Tibial nerve (tissue), 4 donors: ENCODE measurements around the gene OR52A1. TPM values are rescaled to one million over a fixed set of nuclear protein-coding genes. Genes with fewer than 3 reads are reported as not detected.
"Not testable (repeated sequence)": the region's sequence is repeated elsewhere in the genome, so short reads cannot be mapped to it uniquely, and the experiment has no call there.

ENCODE experiments used
- DNase-seq, 2 donors: peaks; one replicate each; pipeline ENCODE4 v3.0.0-alpha.2; 2019; ENCODE audit warnings: low spot score in 2 of 2
- H3K27ac ChIP-seq, 4 donors: fragments of 200-600 bp; sonication (generic) in 3 of 4; one replicate each; pipeline ENCODE4 v1.5.1; 2017 to 2019; ENCODE audit warnings: mild to moderate bottlenecking in 1 of 4
- H3K27me3 ChIP-seq, 2 donors: fragments of 200-600 bp; sonication (generic) in 1 of 2; one replicate each; pipeline versions ENCODE4 v1.5.1 to v1.6.0; 2017 to 2019
- H3K36me3 ChIP-seq, 3 donors: fragments of 200-600 bp; sonication (generic); one replicate each; pipeline ENCODE4 v1.5.1; 2018 to 2019
- H3K4me1 ChIP-seq, 4 donors: fragments of 200-600 bp; sonication (generic) in 3 of 4; one replicate each; pipeline ENCODE4 v1.5.1; 2017 to 2019
- H3K4me3 ChIP-seq, 4 donors: fragments of 200-600 bp; sonication (generic) in 3 of 4; one replicate each; pipeline ENCODE4 v1.5.1; 2017 to 2019; ENCODE audit warnings: mild to moderate bottlenecking in 1 of 4, moderate library complexity in 1 of 4
- H3K9me3 ChIP-seq, 4 donors: fragments of 200-600 bp; sonication (generic) in 3 of 4; one replicate each; pipeline ENCODE4 v1.5.1; 2017 to 2019
- EP300 ChIP-seq, 2 donors: sonication (generic); formaldehyde crosslinking; IDR thresholded peaks; one replicate each; pipeline ENCODE4 v1.6.1; 2017; ENCODE audit warnings: antibody characterized with exemption in 2 of 2, mild to moderate bottlenecking in 1 of 2
- POLR2A ChIP-seq, 2 donors: fragments of 450-650 bp; IDR thresholded peaks; one replicate each; pipeline ENCODE4 v1.6.1; 2017; ENCODE audit warnings: antibody characterized with exemption in 2 of 2, mild to moderate bottlenecking in 2 of 2, moderate library complexity in 2 of 2
- WGBS, 2 donors: methylation state at CpG; one replicate each; pipeline ENCODE4 v1.1.5; 2018; 5-methylcytosine and 5-hydroxymethylcytosine counted together
- total RNA-seq, 4 donors: library from RNA; depleted of rRNA; stranded (reverse); fragments of >200 nt; gene quantifications; one replicate each; pipeline ENCODE4 v1.1.0, GENCODE V29; 2016
- TF ChIP-seq, protein P1 (sequence below), 5 experiments: fragments of 200-600 bp in 3 of 5; fragments of 450-650 bp in 2 of 5; sonication (generic) in 3 of 5; IDR thresholded peaks; one replicate each; pipeline ENCODE4 v1.5.1; 2016 to 2019; ENCODE audit warnings: antibody characterized with exemption in 5 of 5, mild to moderate bottlenecking in 3 of 5, moderate library complexity in 2 of 5

Gene OR52A1
- total RNA-seq, 4 donors from 2014 or later, result not detected

- Histone ChIP-seq H3K27me3 (no peaks in the 10 kb centered on the region), H3K4me3 (no peak overlapping the region), H3K27ac (no peak overlapping the region), H3K4me1 (no peaks in the 10 kb centered on the region), H3K36me3 (no peaks in the 10 kb centered on the region), H3K9me3 (no peaks in the 10 kb centered on the region)
- TF ChIP-seq, protein P1, sequence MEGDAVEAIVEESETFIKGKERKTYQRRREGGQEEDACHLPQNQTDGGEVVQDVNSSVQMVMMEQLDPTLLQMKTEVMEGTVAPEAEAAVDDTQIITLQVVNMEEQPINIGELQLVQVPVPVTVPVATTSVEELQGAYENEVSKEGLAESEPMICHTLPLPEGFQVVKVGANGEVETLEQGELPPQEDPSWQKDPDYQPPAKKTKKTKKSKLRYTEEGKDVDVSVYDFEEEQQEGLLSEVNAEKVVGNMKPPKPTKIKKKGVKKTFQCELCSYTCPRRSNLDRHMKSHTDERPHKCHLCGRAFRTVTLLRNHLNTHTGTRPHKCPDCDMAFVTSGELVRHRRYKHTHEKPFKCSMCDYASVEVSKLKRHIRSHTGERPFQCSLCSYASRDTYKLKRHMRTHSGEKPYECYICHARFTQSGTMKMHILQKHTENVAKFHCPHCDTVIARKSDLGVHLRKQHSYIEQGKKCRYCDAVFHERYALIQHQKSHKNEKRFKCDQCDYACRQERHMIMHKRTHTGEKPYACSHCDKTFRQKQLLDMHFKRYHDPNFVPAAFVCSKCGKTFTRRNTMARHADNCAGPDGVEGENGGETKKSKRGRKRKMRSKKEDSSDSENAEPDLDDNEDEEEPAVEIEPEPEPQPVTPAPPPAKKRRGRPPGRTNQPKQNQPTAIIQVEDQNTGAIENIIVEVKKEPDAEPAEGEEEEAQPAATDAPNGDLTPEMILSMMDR (IDR thresholded peaks at IDR 0.05), result no peak
- TF ChIP-seq EP300 (IDR thresholded peaks at IDR 0.05) (no peak), POLR2A (IDR thresholded peaks at IDR 0.05) (no peak)
- DNase-seq, result no peak
- 72 to 75% methylated on average over 3 of the region's 3 CpGs for WGBS, 2 donors
These were observed 754 bp downstream of the OR52A1 start for GRCh38 chr11:5153574-5154431.

DNA sequence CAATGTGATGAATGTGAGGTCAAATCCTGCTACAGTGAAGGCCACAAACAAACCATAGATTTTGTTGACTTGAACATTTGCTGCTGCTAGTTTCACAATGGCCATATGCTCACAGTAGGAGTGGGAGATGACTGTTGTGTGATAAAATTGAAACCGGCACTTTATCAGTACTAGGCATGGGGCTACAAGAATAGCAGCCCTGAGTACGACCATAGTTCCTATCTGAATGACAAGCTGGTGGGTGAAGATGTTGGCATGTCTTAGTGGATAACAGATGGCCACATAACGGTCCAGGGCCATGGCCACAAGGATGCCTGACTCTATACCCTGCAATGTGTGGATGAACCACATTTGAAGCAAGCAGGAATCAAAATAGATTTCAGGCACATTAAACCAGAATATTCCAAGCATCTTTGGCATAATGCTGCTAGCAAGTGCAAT is 2.8 kb downstream of the OR52A1 start:
- Histone ChIP-seq H3K36me3 (no peaks in the 10 kb centered on the region), H3K9me3 (no peaks in the 10 kb centered on the region), H3K27me3 (no peaks in the 10 kb centered on the region), H3K27ac (no peak overlapping the region), H3K4me1 (no peaks in the 10 kb centered on the region), H3K4me3 (no peak overlapping the region)
- 74 to 80% methylated on average over 3 of the region's 3 CpGs for WGBS, 2 donors
- TF ChIP-seq EP300 (IDR thresholded peaks at IDR 0.05), result no peak
- TF ChIP-seq, protein P1 (IDR thresholded peaks at IDR 0.05), result no peak
- no peak for TF ChIP-seq POLR2A (IDR thresholded peaks at IDR 0.05)
- DNase-seq, result no peak

DNA sequence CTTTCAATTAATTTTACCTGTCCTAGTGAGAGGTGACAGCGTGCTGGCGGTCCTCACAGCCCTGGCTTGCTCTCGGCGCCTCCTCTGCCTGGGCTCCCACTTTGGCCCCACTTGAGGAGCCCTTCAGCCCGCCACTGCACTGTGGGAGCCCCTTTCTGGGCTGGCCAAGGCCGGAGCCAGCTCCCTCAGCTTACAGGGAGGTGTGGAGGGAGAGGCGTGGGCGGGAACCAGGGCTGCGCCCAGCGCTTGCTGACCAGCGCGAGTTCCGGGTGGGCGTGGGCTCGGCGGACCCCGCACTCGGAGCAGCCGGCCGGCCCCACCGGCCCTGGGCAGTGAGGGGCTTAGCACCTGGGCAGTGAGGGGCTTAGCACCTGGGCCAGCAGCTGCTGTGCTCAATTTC is 10.4 kb downstream of the OR52A1 start:
- DNase-seq, H3K9me3 ChIP-seq, H3K27ac ChIP-seq, H3K4me1 ChIP-seq, H3K36me3 ChIP-seq, H3K27me3 ChIP-seq, H3K4me3 ChIP-seq: not testable (repeated sequence)
- 93 to 94% methylated on average over 12 to 21 of the region's 21 CpGs for WGBS, 2 donors

- Histone ChIP-seq H3K4me3 (no peak within 1 kb of the TSS), H3K36me3 (no peaks in the 10 kb centered on the region), H3K27me3 (no peaks in the 10 kb centered on the region), H3K9me3 (no peaks in the 10 kb centered on the region), H3K27ac (no peak within 1 kb of the TSS), H3K4me1 (no peaks in the 10 kb centered on the region)
- no peak for DNase-seq
- WGBS, 2 donors, result 91 to 96% methylated on average over 2 of the region's 2 CpGs
- no peak for TF ChIP-seq POLR2A (IDR thresholded peaks at IDR 0.05)
- no peak for TF ChIP-seq EP300 (IDR thresholded peaks at IDR 0.05)
- TF ChIP-seq, protein P1 (IDR thresholded peaks at IDR 0.05), result no peak
These were observed 16.6 kb downstream of the OR52A1 start, which contains the start of gene OR52A5 for GRCh38 chr11:5137996-5138395. Gene OR52A5, minus strand, starts transcription at chr11:5138356. Its CDS starts 5,714 bp downstream, at chr11:5132642.

DNA sequence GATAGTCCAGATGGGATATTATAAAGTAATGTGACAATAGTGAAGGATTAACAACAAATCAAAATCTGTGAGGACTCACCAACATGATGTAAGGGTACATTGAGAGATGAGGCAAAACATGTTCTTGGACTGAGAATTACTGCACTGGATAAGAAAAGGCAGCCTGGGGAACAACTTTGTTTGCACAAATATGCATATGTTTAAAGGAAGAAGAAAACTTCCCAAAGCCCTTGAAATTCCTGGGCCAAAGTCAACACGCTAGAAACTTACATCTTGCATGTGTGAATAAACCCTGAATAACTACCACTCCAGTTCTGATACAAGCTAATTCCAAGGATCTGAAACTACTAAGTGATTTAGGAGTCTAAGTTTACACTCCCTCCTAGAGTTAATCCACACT is 17.5 kb downstream of the OR52A1 start:
- Histone ChIP-seq H3K27ac (no peak overlapping the region), H3K9me3 (no peaks in the 10 kb centered on the region), H3K36me3 (no peaks in the 10 kb centered on the region), H3K4me1 (no peaks in the 10 kb centered on the region), H3K27me3 (no peaks in the 10 kb centered on the region), H3K4me3 (no peak overlapping the region)
- DNase-seq, result no peak
- no peak for TF ChIP-seq POLR2A (IDR thresholded peaks at IDR 0.05)
- TF ChIP-seq, protein P1 (IDR thresholded peaks at IDR 0.05), result no peak
- WGBS, 2 donors, result 33 to 66% methylated on average over 1 of the region's 1 CpG
